GM12801 (cell line): ENCODE results near the gene TRAF7.

ENCODE experiments used
- TF ChIP-seq, protein P1 (sequence below): IDR thresholded peaks from one replicate; pipeline ENCODE4 v1.5.1; 2011; ENCODE audit warnings: control low read depth; ENCODE audit not compliant: insufficient read length; ENCODE audit errors: extremely low read depth

Gene TRAF7

DNA sequence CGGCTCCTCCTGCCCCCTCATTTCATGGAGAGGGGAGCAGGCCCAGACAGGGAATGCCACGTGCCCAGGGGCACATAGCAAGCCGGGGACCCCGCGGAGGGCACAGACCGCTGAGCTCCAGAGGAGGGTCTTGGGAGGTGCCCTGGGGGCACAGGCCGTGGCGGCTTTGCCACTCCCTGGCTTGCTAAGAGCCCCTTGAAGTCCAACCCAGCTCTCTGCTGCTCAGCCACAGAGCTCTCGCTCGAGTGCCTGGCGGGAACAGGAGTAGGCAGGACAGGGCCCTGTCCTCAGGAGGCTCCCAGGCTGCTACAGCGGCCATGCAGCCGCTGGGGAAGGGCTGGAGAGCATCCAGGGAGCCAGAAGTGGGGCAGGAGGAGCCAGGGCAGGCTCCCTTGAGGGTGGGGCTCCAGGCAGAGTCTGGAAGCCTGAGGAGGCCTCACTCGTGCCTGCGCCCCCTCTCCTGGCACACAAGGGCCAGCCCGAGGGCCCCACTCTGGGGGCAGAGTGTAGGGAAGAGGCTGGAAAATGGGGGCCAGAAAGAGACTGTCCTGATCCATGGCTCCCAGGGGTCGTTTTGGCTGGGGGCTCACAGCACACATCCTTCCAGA is 11.6 kb upstream of the TRAF7 start:
- TF ChIP-seq, protein P1, sequence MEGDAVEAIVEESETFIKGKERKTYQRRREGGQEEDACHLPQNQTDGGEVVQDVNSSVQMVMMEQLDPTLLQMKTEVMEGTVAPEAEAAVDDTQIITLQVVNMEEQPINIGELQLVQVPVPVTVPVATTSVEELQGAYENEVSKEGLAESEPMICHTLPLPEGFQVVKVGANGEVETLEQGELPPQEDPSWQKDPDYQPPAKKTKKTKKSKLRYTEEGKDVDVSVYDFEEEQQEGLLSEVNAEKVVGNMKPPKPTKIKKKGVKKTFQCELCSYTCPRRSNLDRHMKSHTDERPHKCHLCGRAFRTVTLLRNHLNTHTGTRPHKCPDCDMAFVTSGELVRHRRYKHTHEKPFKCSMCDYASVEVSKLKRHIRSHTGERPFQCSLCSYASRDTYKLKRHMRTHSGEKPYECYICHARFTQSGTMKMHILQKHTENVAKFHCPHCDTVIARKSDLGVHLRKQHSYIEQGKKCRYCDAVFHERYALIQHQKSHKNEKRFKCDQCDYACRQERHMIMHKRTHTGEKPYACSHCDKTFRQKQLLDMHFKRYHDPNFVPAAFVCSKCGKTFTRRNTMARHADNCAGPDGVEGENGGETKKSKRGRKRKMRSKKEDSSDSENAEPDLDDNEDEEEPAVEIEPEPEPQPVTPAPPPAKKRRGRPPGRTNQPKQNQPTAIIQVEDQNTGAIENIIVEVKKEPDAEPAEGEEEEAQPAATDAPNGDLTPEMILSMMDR: no peak

DNA sequence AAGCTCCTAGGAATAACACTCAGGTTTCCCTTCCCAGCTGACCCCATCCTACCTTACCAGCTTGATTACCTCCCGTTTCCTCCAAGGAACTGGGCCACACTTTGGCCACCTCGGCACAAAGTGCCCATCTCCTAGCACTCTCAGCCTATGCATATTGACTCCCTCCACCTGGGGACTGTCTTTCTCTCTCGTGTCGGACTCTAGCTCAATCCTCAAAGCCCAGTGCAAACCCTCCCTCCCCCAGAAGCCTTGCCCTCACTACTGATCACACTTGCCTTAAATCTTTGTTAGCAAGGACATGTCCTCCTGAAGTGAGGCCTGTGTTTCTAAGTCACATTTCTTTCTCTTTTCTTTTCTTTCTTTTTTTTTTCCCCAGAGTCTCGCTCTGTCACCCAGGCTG is 9.7 kb upstream of the TRAF7 start:
- TF ChIP-seq, protein P1: no peak

GRCh38 chr16:2147378-2147777 is 8.2 kb upstream of the TRAF7 start:
- TF ChIP-seq, protein P1: no peak

DNA sequence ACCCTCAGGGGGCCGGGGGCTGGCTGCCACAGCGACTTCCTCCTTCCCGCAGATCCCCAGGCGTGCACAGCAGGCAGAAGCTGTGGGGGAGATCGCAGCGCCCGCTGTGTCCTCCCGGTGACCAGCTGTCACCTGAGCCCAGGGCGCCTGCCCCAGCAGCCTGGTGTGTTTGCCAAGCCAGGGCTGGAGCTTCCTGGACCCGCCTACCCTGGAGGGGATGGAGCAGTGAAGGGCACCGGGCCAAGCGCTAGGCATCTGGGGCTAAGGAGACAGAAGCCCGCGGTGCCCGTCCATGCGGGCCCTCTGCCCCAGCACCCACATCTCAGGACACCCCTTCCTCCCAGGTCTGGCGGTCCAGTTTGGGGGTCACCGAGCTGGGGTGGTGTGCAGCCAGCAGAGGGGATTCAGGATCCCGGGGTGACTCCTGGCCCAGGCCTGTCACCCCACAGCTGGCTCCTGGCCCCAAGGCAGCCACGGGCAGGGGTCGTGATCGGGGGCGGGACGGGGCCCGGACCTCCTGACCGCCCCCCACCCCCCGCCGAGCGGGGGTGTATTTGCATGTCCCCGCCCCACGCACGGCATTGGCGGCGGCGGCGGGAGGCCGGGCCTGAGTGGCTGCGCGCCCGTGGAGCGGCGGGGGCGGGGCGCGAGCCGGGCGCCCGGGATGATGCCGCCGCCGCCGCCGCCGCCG is 7.5 kb upstream of the TRAF7 start, which contains the start of gene RAB26:
Gene RAB26, plus strand, starts transcription at position 645 of the 691 bp plus-strand sequence. CDS start 159 bp downstream, outside the sequence.
- TF ChIP-seq, protein P1: no peak

DNA sequence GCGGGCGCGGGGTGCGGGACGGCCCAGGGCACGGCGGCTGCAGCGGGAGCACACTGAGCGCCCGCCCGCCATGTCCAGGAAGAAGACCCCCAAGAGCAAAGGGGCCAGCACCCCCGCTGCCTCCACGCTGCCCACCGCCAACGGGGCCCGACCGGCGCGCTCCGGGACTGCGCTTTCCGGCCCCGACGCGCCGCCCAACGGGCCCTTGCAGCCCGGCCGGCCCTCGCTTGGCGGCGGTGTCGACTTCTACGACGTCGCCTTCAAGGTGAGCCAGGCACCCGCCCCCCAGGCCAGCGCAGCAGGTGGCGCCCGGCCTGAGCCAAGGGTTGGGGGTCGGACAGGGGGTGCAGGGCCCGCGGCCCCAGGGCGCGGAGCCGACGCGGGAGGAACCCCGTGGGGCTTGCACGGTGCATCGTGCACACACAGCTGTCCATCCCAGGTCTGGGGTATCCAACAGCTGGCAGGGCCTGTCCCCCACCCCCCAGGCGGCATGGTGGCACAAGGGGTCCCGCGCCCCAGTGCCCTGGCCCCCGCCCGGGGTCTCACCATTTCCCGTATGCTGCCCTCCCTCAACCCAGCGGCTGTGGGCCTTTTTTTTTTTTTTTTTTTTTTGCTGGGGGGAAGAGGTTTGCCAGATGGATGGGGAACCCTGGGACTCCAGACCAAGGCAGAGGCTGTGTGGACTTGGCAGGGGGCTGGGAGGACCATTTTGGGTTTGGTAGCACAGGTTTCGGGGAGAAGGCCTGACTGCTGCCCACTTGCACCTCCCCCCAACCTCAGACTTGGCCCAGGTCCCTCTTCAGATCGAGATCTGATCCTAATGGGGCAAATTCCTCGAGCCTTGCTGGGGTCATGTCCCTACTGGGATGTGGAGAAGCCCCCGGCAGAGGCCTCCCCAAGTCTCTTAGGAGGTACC is 6.6 kb upstream of the TRAF7 start:
- TF ChIP-seq, protein P1: no peak

DNA sequence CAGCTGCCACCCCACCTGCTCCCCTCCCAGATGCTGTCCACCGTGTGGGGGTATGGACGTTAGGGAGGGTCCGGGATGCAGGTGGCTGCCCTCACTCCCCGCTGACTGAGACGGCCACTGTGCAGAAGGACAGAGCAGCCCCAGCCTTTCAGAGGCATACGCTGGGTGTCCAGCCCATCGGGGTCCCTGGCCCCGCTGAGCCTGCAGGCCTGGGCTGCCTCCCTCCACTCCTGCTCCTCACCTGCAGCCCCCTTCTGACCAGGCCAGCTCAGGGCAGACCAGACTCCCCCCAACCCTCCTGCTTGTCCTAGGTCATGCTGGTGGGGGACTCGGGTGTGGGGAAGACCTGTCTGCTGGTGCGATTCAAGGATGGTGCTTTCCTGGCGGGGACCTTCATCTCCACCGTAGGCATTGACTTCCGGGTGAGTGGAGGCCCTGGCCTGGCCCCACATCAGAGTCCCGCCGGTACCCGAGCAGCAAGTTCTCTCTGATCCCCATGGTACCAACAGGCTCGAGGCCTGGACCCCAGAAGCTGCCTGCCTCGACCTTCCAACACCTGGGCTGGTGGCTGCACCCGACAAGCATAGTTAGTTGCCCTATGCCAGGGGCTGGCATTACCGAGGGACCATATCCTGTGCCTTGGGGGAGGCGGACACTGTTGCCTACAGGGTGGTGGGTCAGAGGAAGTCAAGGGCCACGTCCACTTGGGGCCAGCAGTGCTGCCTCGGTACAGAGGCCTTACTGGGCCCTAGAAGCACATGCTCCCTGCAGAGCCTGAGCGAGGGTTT is 5.8 kb upstream of the TRAF7 start:
- TF ChIP-seq, protein P1: no peak
